Stimulated activated CD8-positive, alpha-beta memory T cell treated with anti-CD3 and anti-CD28 coated beads, Interleukin-12 subunit alpha, Interleukin-12 subunit beta, amount 100 ng/mL, for 4 hours (primary cell): ENCODE results near the gene CNTNAP1.
"Not testable (repeated sequence)": the region's sequence is repeated elsewhere in the genome, so short reads cannot be mapped to it uniquely, and the experiment has no call there.

Experiments used
- DNase-seq: peaks from one replicate; pipeline ENCODE4 v3.0.0-alpha.2; 2020; ENCODE audit warnings: low read depth

CNTNAP1 gene

DNA sequence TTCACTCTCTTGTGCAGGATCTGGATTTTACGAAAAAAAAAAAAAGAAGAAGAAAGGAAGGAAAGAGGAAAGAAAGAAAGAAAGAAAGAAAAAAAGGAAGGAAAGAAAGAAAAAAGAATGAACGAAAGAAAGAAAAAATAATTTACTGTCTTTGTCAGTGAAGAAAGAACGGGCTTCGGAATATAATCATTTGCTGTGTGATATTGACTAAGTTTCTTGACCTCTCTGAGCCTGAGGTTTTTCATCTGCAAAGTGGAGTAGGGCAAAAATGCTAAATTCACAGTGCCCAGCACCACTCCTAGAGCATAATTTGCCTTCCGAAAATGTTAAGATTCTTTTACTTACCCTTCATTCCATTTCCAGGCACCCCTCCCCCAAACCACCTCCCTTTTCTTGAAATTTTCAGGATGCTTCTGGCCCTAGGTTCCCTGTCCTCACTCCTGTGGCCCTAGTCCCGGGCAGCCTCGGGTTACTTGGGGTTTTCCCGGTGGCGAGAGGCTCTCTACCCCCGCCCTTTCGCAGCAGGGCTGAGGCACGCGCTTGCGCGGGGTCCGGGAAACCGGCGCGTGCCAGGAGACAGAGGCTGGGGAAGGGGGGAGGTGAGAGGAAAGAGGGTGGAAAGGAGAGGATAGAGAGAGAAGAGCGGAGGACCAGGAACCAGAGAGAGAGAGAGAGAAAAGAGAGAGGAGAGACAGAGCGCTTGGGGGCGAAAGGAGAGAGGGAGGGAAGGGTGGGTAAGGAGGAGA, at the start of gene CNTNAP1:
TSS of gene CNTNAP1 (plus strand) at position 556 of the 746 bp plus-strand sequence. CDS start 299 bp downstream, outside the sequence.
- DNase-seq, result no peak

GRCh38 chr17:42632949-42633444, 49.3 kb upstream of the CNTNAP1 start:
- no peak for DNase-seq

DNA sequence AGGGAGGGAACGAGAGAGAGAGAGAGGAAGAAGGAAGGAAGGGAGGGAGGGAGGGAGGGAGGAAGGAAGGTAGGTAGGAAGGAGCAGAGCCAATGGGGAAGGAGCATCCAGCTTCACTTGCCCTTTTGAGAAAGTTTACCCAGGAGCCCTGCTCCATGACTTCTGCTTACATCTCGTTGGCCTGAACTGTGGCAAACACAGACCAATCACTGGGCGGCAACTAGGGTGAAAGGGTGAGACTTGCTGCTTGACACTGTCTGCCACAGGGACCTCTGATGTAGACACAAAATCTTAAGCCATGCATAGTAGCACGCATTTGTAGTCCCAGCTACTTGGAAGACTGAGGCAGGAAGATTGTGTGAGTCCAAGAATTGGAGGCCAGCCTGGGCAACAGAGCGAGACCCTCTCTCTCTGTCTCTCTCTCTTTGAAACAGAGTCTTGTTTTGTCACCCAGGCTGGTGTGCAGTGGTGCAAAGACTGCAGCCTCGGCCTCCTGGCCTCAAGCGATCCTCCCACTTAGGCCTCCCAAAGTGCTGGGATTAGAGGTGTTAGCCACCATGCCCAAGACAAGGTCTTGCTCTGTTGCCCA, 42.7 kb upstream of the CNTNAP1 start:
- DNase-seq, result no peak

DNA sequence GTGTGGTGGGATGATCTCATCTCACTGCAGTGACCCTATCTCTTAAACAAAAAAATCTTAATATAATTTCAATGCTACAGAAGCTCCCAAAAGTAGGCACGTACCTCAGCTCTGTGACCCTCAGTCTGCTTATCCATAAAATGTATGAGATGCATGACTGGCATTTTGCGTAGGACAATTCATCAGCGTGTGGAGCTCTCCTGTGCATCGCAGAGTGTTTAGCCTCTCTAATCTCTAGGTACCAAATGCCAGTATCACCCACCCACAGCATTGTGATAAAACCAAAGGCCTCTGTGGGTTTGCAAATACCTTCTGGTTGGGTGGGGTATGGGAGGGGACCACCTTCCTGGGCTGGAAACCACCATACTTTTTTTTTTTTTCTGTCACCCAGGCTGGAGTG, 42.2 kb upstream of the CNTNAP1 start:
- DNase-seq, result no peak

GRCh38 chr17:42642336-42642735, 40.0 kb upstream of the CNTNAP1 start:
- no peak for DNase-seq

DNA sequence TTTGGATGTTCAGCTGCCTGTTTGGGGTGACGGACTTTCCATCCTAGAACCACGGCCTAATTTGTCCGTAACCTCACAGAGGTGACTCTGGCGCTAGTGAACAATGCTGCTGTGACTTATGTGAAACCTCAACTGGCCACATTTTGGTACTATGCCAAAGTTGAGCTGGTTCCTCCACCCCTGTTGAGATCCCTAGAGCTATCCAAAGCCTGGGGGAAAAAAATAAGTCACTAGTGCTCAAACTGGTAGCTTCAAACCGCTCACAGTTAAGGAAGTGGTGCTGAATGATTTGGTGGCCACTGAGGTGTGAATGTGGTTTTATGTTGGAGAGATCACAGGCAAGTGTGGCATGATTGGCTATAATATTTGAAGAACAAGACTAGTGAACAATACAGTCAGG, 34.6 kb upstream of the CNTNAP1 start:
- no peak for DNase-seq

GRCh38 chr17:42651392-42651791, 30.9 kb upstream of the CNTNAP1 start:
- DNase-seq, result no peak

DNA sequence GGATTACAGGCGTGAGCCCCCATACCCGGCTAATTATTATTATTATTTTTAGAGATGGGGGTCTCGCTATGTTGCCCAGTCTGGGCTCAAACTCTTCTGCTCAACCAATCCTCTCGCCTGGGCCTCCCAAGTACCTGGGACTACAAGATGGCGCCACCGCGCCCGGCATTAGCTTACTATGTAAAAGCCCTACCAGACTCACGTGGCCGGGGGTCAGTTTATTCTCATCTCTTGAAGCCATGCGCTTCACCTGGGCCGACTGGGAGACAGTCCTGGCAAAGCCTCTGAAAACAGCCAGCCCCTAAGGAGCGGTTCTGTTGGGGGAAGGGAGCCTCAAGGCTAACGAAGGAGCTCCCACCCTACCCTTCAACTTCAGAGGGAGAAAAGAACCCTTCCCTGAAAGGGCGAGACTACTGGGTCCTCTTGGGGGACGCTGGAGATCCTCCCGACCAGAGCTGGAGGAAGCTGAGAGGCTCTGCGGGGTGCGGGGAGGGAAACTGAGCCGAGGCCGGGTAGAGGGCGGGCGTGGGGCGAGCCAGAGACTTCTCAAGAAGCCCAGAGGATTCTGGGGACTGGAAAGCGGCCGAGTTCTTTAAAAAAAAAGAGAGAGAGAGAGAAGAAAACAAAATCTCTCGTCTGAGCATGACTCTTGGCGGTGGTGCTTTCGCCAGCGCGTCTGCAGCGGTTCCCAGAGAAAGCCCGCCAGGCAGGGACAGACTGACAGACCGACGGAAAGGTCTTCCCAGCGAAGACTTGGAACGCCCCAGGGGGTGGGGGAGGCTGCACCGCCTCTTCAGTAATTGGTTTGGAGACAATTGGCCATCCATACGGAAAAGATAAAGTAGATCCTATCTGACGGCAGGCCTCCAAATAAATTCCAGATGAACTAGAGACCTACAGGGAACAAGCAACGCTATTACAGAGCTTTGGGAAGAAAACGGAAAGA, 28.9 kb upstream of the CNTNAP1 start:
- DNase-seq, result no peak

DNA sequence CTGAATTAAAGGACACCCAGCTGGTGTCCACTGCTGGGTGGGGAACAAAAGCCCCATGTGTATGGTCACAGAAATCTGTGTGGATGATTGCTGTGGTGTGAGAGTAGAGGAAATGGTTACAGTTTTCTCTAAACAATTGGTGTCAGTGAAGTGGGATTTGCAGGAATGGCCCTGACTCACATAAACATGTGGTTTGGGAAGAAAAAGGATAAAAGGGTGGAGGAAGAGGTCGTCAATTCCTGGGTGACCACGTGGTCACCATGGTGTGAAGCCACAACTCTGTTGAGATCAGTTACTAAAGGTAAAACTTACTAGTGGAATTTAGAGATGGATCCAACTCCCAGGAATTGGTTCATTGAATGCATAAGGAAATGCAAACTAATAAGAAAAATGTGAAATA, 26.8 kb upstream of the CNTNAP1 start:
- no peak for DNase-seq

DNA sequence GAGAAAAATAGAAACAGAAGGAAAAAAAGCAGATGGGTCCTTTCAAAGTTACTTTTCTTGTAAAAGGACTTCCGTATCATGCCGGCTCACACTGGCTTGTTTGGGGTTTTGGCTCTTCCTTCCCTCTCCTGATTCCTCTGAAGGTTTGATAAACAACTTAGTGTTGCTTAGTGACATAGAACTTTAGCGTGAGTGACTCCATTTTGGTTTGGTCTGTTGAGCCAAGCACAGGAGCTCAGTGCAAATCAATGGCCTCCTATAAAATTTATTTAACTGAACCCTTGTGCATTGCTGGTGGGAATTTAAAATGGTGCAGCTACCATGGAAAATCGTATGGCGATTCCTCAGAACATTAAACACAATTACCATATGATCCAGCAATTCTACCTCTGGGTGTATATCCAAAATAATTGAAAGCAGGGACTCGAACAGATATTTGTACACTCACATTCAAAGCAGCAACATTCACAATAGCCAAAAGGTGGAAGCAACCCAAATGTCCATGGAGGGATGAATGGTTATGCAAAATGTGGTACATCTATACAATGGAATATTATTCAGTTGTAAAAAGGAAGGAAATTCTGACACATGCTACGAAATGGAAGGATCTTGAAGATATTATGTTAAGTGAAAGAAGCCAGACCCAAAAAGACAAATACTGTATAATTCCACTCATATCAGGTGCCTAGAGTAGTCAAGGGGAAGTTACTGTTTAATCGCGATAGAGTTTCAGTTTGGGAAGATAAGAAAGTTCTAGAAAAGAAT, 24.3 kb upstream of the CNTNAP1 start:
- no peak for DNase-seq

DNA sequence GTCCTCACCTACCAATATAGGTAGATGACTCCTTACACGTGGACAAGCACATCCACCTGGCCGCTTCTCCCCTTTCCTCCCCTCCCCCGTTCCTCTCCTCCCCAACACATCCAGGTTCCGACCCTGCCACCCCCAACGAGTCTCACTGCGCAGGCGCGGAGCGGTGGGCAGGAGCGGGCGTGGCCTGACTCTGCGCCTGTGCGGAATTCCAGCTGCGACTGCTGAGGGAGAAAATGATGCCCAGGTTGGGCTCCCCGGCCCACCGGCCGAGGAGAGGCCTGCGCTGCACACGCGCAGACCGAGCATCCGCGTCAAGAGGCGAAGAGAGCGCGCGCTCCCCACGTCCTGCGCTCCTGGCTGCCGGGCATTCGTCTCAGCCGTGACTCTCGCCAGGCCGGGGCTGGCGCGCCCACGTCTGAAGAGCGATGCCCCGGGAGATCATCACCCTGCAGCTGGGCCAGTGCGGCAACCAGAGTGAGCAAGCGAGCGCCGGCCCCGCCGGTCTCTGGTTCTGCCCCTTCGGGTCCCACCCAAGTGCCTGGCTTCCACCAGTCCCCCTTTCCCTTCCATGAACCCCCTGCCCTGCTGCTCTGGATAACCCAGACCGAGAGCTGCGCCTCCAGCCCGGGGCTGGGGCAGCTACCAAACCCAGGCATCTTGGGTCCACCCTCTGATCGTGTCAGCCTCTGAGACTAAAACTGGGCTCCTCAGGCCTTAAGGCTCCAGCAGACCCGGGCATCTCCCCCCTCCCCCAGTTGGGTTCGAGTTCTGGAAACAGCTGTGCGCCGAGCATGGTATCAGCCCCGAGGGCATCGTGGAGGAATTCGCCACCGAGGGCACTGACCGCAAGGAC, 23.0 kb upstream of the CNTNAP1 start, which contains the start of gene TUBG2:
TSS of gene TUBG2 (plus strand) at position 206 of the 853 bp plus-strand sequence. CDS start at position 426, 220 bp downstream.
- DNase-seq, result peak; percentile 69

GRCh38 chr17:42659932-42660274, 22.4 kb upstream of the CNTNAP1 start:
- DNase-seq, result not testable (repeated sequence)

DNA sequence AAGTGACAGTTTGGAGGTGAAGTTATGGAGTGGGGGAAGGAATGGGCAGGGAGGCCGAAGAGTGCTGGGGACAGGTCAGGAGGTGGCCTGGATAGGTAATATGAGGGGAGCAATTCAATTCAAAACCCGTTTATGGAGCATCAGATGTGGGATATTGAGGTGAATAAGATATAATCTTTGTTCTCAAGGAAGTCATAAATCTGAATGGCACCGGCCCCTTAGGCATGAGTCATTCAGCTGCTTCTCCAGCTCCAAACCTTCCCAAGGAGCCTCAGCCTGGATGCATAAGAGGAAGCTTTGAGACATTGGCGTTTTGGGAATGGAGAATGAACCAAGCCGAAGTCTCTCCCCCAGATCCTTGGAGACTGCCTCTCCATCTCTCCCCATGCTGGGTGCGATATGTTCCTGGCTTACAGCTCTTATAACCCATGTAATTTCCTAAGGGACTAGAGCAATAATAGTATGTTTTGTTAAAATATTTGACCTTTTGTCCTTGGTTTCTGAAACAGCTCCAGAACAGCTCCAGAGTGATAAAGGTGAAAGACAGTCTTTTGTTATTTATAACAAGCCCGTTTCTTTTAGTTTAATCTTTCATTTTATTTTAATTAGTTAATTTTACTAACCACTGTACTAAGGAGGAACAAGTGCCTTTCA, 21.5 kb upstream of the CNTNAP1 start:
- DNase-seq, result no peak

GRCh38 chr17:42665581-42666001, 16.7 kb upstream of the CNTNAP1 start:
- DNase-seq, result no peak

- not testable (repeated sequence) for DNase-seq
Observed at GRCh38 chr17:42666126-42666525, 16.2 kb upstream of the CNTNAP1 start.

DNA sequence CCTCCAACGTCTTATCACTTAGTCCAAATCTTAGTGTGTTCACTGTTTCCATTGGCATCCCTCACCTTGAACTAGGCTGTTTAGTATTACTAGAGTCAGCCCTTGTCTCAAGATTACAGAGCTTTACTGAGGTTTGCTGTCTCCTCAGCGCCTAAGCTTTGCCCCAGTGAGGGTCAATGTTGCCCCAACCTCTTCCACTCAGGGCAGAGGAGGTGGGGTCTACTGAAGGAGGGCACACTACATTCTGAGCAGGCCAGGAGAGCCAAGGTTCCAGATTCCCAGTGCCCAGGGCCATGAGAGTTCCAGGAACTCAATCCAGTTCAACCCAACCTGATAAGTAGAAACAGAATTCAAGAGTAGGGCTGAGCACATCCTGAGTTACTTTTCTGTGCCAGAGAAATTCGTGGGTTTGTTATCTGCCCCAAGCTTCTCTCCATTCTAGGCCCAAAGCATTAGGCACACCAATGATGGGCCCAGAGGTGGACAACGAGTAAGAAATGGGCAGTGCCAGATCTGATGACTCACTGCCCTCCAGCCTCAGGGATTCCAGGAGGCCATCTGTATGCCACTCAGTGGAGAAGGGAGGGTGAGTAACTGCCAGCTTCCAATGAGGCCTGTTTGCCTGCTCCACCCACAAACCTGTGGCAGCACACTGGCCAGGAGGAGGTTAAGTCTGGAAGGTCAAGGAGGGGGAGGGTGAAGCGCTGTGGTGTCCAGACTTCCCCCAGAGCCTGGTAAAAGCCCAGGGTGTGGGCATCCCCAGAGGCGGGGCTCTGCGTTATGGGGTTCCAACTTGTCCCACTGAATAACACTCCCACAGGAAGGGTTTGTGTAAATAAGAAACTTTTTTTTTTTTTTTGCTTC, 15.0 kb upstream of the CNTNAP1 start:
- no peak for DNase-seq

DNA sequence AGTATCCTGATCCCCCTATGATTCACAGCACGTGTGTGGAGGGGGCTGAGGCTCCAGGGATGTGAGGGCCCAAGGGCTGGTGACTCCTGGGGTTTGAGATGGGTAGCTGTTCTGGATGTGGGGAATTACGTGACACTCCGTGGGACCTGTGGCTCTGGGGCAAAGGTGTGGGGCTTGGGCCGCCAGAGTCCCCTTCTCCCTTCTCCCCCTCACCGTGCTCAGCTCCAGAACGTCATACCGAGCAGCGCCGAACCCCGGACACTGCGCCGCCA, 12.7 kb upstream of the CNTNAP1 start:
- DNase-seq, result no peak

DNA sequence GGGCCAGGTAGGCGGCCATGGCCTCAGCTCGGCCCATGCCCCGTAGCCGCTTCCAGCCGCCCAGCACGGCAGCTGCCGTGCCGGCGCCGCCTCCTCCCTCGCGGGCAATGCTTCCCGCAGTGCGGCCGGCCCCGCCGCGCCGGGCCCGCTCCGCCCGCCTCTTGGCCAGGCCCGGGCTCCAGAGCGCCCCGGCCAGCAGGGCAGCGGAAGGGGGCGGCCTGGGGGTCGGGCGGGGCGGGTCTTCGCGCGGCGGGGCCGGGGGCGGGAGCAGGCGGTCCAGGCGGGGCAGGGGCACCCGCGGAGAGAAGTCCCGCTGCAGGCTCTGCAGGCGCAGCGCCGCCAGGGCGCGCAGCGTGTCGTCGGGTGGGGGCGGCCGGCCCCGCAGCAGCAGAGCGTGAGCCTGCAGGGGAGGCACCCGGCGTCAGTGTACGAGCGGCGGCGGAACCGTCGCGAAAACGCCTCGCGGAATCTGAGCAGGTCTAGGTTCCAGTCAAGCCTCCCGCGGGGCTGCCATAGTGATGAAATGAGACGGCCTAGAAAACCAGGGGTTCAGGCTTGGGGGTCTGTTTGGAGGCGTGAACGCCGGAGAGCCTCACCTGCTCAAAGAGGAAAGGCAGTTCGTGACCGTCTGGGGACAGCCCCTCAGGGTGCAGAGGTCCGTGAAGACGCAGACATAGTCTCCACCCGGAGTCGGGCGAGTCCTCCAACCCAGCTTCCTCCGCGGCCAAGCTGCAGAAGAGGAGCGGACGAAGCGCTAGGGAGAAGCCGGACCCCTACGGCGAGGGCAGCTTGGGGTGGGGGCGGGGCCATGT, 12.1 kb upstream of the CNTNAP1 start:
- DNase-seq, result no peak
